ENCODE measurements around the gene TMEM63A. TPM values are rescaled to one million over a fixed set of nuclear protein-coding genes. Genes with fewer than 3 reads are reported as not detected.
A peak's percentile ranks its signal among the peaks of the same experiment; 100 is the strongest.

TMEM63A gene
- total RNA-seq, 1 donor from 2014 or later: 38.1 TPM

DNA sequence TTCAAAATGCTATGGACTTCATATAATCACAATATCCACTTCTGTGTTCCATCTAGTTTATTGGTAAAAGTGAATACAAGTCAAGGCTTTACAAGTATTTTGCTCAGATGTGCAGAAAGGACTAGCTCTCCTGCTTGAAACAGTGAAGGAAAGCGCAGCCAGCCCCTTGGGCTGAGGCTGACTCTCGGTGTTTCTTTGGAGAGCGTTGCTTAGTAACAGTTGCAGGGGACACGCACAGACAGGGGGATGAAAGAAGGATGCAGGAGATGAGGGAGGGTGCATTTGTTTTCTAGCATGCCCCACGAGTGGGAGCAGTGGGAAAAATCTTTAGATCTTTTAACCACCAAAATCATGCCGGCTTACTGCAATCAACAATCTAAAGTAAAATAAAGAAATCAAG lies 32.8 kb upstream of the TMEM63A start:
- Histone ChIP-seq H3K36me3 (peaks cover 0 to 5% of the 10 kb centered on the region in 2 donors), H3K4me3 (no peak overlapping the region), H3K9me3 (no peaks in the 10 kb centered on the region), H3K27ac (no peak overlapping the region), H3K4me1 (peaks cover 8% of the 10 kb centered on the region), H3K27me3 (no peaks in the 10 kb centered on the region)
- intact Hi-C loops (cut with DNase I): loop anchor here (5.0 to 10.0 kb wide), 2 partner anchors 60 to 438 kb away; no protein-coding TSS in a partner anchor
- TF ChIP-seq CTCF (IDR thresholded peaks at IDR 0.05) (no peak), POLR2A (IDR thresholded peaks at IDR 0.05) (no peak), POLR2AphosphoS5 (IDR thresholded peaks at IDR 0.05; ENCODE audit: insufficient read depth in 1 of 2, low read depth in 1 of 2) (no peak)
- DNase-seq (ENCODE audit: extremely low spot score in 2 of 2): no peak

DNA sequence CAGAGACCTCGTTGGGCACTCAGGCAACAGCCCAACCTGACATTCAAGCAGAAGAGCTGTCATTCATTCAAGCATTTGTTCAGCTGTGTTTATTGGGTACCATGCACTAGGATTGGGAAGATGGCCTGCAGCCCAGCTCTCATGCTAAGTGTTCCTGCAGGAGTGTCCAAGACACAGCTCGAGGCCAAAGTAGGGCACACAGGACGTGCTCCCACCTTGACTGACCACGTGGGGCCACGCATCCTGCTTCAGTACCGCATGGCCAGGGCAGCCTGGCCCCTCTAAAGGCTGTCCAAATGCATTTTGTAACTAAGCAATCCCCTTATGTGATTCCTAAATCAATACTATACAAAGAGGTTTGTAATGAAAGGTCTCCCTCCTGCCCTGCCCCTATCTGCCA lies 32.2 kb upstream of the TMEM63A start:
- Histone ChIP-seq H3K27me3 (no peaks in the 10 kb centered on the region), H3K36me3 (peaks cover 0 to 5% of the 10 kb centered on the region in 2 donors), H3K9me3 (no peaks in the 10 kb centered on the region), H3K4me1 (peaks cover 3% of the 10 kb centered on the region), H3K4me3 (no peak overlapping the region), H3K27ac (no peak overlapping the region)
- TF ChIP-seq POLR2A (IDR thresholded peaks at IDR 0.05) (no peak), POLR2AphosphoS5 (IDR thresholded peaks at IDR 0.05; ENCODE audit: insufficient read depth in 1 of 2, low read depth in 1 of 2) (no peak), CTCF (IDR thresholded peaks at IDR 0.05) (no peak)
- DNase-seq (ENCODE audit: extremely low spot score in 2 of 2): no peak
- intact Hi-C loops (cut with DNase I): loop anchor here (5.0 to 10.0 kb wide), 2 partner anchors 60 to 437 kb away; no protein-coding TSS in a partner anchor

DNA sequence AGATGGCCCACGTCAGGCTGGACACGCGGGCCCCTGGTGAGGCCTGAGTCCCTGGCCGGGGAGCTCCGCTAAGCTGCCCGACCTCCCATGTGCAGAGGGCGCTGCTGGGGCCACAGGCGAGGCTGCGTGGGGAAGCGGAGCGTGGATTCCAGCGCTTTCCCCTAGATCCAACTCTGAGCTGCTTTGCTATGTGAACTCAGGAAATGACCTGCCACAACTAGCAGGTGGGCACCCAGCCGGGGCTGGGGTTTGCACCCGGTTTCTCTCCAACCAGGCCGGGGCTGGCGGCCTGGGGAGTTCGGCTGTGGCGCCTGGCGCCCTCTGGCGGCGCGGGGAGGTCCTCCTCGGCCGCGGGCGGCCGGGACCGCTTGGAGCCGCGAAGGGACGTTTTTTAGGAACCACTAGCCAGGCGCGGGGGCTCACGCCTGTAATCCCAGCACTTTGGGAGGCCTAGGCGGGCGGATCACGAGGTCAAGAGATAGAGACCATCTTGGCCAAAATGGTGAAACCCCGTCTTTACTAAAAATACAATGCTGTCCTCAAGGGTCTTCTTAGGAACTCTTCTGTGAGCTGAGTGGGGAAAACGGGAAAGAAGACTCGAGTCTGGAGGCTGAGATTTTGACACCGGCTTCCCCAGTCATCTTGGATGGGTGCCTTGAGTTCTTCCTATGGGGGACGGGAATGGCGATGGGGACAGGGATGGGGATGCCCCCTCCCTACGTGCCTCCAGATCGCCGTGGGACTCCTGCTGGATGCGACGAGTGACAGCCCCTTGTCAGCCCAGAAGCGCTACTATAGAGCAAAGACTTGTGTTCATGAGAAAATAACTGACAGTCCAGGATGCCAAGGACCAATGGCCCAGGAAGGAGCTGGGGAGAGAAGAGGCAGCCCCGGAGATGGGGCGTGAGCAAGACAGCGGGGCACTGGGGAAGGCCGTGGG lies 29.3 kb upstream of the TMEM63A start:
- H3K4me3 ChIP-seq: no peak overlapping the region

DNA sequence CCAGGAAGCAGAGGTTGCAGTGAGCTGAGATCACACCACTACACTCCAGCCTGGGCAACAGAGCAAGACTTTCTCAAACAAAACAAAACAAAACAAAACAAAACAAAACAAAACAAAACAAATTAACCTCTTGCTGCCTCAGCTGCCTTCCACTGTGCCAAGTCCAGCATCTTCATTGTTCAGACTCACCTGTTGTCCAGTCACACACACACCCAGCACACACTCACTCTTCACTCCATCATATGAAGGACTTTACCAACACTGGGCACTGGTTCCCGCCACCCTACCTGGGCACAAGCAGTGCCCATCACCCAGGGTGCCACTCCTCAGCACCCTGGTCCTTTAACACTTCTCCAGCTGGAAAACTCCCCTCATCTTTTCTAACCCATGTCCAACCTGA lies 27.3 kb upstream of the TMEM63A start:
- TF ChIP-seq CTCF (IDR thresholded peaks at IDR 0.05) (no peak), POLR2AphosphoS5 (IDR thresholded peaks at IDR 0.05; ENCODE audit: insufficient read depth in 1 of 2, low read depth in 1 of 2) (no peak), POLR2A (IDR thresholded peaks at IDR 0.05) (no peak)
- Histone ChIP-seq H3K9me3 (no peaks in the 10 kb centered on the region), H3K27ac (no peak overlapping the region), H3K4me1 (no peaks in the 10 kb centered on the region), H3K4me3 (no peak overlapping the region), H3K27me3 (no peaks in the 10 kb centered on the region), H3K36me3 (peaks cover 0 to 5% of the 10 kb centered on the region in 2 donors)
- no peak for DNase-seq (ENCODE audit: extremely low spot score in 2 of 2)
- intact Hi-C loops (cut with DNase I): no loop called here

More for the DNA sequence above, 29.3 kb upstream of the TMEM63A start:
- intact Hi-C loops (cut with DNase I): loop anchor here (5.0 to 10.0 kb wide), 2 partner anchors 63 to 434 kb away; no protein-coding TSS in a partner anchor
- no peak overlapping the region for H3K27ac ChIP-seq
- H3K4me1 ChIP-seq: no peaks in the 10 kb centered on the region
- no peaks in the 10 kb centered on the region for H3K27me3 ChIP-seq
- H3K36me3 ChIP-seq: peaks cover 0 to 5% of the 10 kb centered on the region in 2 donors
- peak in 1 of 2 donors; percentile 28 for TF ChIP-seq POLR2AphosphoS5 (IDR thresholded peaks at IDR 0.05; ENCODE audit: insufficient read depth in 1 of 2, low read depth in 1 of 2)
- peak; percentile 72 to 81 (median 80) for TF ChIP-seq CTCF (IDR thresholded peaks at IDR 0.05)
- TF ChIP-seq POLR2A (IDR thresholded peaks at IDR 0.05): no peak
- no peaks in the 10 kb centered on the region for H3K9me3 ChIP-seq
- DNase-seq (ENCODE audit: extremely low spot score in 2 of 2): no peak

GRCh38 chr1:225908773-225909172 lies 26.6 kb upstream of the TMEM63A start:
- Histone ChIP-seq H3K27ac (no peak overlapping the region), H3K4me1 (no peaks in the 10 kb centered on the region), H3K9me3 (no peaks in the 10 kb centered on the region), H3K36me3 (peaks cover 0 to 5% of the 10 kb centered on the region in 2 donors), H3K27me3 (no peaks in the 10 kb centered on the region), H3K4me3 (no peak overlapping the region)
- intact Hi-C loops (cut with DNase I): no loop called here
- DNase-seq (ENCODE audit: extremely low spot score in 2 of 2): no peak
- TF ChIP-seq POLR2A (IDR thresholded peaks at IDR 0.05): no peak
- TF ChIP-seq POLR2AphosphoS5 (IDR thresholded peaks at IDR 0.05; ENCODE audit: insufficient read depth in 1 of 2, low read depth in 1 of 2): no peak
- no peak for TF ChIP-seq CTCF (IDR thresholded peaks at IDR 0.05)
